ENCODE measurements around the gene HS3ST3B1. TPM values are rescaled to one million over a fixed set of nuclear protein-coding genes. Genes with fewer than 3 reads are reported as not detected.

HS3ST3B1 gene
- total and polyA plus RNA-seq, 2 of the 4 experiments (the other 2 are of a cell fraction) = 3.1 to 4.3 TPM

DNA sequence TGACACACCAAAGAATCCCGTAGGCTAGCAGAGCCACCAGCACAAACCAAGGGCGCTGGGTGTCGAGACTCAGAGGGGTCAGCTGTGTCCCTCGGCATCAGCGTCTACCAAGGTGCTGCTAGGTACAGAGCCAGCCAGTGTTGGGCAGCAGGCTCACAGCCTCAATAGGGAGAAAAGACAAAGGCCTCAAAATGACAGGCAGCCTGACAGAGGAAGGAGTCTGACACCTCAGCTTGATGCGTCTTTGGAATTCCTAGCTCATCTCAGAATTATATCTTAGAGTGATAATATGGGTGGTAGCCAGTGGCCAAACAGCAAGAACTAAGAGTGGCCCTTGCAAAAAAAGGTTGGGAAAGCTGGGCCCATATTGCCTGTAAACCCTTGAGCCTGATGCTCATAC is 45.9 kb downstream of the HS3ST3B1 start:
- intact Hi-C loops (cut with micrococcal nuclease) (no loop called here), in situ Hi-C loops (cut with MboI; ENCODE audit: low sequenced_read_pairs) (no loop called here), dilution Hi-C loops (cut with HindIII; ENCODE audit: low sequenced_read_pairs, unreplicated experiment) (no loop called here)
- TF ChIP-seq RCOR1 (IDR thresholded peaks at IDR 0.05; ENCODE audit: insufficient replicate concordance, low read length) (no peak), CEBPB (IDR thresholded peaks at IDR 0.05; ENCODE audit: low read depth, low read length) (no peak), POLR2A (IDR thresholded peaks at IDR 0.05; ENCODE audit: low read depth, low read length) (no peak), MAZ (IDR thresholded peaks at IDR 0.05; ENCODE audit: borderline replicate concordance, low read depth, low read length) (no peak), CHD1 (IDR thresholded peaks at IDR 0.05; ENCODE audit: low read depth, low read length) (no peak), BHLHE40 (IDR thresholded peaks at IDR 0.05; ENCODE audit: low read depth, low read length) (no peak), SMC3 (IDR thresholded peaks at IDR 0.05; ENCODE audit: low read depth, low read length) (no peak), FOS (IDR thresholded peaks at IDR 0.05; ENCODE audit: low read depth, low read length) (no peak), MXI1 (IDR thresholded peaks at IDR 0.05; ENCODE audit: borderline replicate concordance, low read depth, low read length) (no peak)
- TF ChIP-seq, protein P1, sequence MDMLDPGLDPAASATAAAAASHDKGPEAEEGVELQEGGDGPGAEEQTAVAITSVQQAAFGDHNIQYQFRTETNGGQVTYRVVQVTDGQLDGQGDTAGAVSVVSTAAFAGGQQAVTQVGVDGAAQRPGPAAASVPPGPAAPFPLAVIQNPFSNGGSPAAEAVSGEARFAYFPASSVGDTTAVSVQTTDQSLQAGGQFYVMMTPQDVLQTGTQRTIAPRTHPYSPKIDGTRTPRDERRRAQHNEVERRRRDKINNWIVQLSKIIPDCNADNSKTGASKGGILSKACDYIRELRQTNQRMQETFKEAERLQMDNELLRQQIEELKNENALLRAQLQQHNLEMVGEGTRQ (IDR thresholded peaks at IDR 0.05; ENCODE audit: low read depth, low read length) = no peak
- TF ChIP-seq, protein P2, sequence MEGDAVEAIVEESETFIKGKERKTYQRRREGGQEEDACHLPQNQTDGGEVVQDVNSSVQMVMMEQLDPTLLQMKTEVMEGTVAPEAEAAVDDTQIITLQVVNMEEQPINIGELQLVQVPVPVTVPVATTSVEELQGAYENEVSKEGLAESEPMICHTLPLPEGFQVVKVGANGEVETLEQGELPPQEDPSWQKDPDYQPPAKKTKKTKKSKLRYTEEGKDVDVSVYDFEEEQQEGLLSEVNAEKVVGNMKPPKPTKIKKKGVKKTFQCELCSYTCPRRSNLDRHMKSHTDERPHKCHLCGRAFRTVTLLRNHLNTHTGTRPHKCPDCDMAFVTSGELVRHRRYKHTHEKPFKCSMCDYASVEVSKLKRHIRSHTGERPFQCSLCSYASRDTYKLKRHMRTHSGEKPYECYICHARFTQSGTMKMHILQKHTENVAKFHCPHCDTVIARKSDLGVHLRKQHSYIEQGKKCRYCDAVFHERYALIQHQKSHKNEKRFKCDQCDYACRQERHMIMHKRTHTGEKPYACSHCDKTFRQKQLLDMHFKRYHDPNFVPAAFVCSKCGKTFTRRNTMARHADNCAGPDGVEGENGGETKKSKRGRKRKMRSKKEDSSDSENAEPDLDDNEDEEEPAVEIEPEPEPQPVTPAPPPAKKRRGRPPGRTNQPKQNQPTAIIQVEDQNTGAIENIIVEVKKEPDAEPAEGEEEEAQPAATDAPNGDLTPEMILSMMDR (conservative IDR thresholded peaks at IDR 0.05; ENCODE audit: low read depth, low read length) = no peak
- TF ChIP-seq, protein P3, sequence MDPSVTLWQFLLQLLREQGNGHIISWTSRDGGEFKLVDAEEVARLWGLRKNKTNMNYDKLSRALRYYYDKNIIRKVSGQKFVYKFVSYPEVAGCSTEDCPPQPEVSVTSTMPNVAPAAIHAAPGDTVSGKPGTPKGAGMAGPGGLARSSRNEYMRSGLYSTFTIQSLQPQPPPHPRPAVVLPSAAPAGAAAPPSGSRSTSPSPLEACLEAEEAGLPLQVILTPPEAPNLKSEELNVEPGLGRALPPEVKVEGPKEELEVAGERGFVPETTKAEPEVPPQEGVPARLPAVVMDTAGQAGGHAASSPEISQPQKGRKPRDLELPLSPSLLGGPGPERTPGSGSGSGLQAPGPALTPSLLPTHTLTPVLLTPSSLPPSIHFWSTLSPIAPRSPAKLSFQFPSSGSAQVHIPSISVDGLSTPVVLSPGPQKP (IDR thresholded peaks at IDR 0.05; ENCODE audit: borderline replicate concordance, low read depth, low read length) = no peak
- Histone ChIP-seq H3K79me1 (ENCODE audit: low read depth in 1 of 2, low read length in 2 of 2) (peaks cover 11 to 25% of the 10 kb centered on the region in 2 experiments), H2BK15ac (ENCODE audit: low read depth, low read length) (no peak overlapping the region), H3K36me3 (ENCODE audit: control insufficient read depth, insufficient read depth, low read length) (peaks cover 14% of the 10 kb centered on the region), H3K14ac (replicated peaks; ENCODE audit: low read depth, low read length) (no peak overlapping the region), H3K27ac (ENCODE audit: insufficient read depth, low read length) (no peak overlapping the region), H3K4me1 (ENCODE audit: control insufficient read depth, insufficient read depth, low read length) (no peaks in the 10 kb centered on the region), H3K23ac (ENCODE audit: low read depth, low read length) (no peak overlapping the region), H4K8ac (ENCODE audit: low read depth in 2 of 2, low read length in 2 of 2) (no peak overlapping the region), H2AK9ac (replicated peaks; ENCODE audit: low read depth, low read length, poor library complexity) (no peak overlapping the region), H3K4me2 (ENCODE audit: low read depth, low read length) (no peak overlapping the region), H4K20me1 (ENCODE audit: insufficient read depth, low read length) (peaks cover 8% of the 10 kb centered on the region; the same call in 1 of the 2 replicates), H4K5ac (ENCODE audit: low read depth, low read length) (no peak overlapping the region), H2AFZ (replicated peaks; ENCODE audit: low read length, poor library complexity) (no peak overlapping the region), H2BK120ac (ENCODE audit: low read depth, low read length) (no peak overlapping the region), H2BK5ac (ENCODE audit: low read depth, low read length, poor library complexity, severe bottlenecking) (no peak overlapping the region), H3K27me3 (ENCODE audit: control insufficient read depth, insufficient read depth, low read length) (no peaks in the 10 kb centered on the region), H3K18ac (ENCODE audit: low read depth, low read length) (no peak overlapping the region), H3K9me1 (ENCODE audit: insufficient read depth, low read length) (peaks cover 11% of the 10 kb centered on the region), H3K4ac (ENCODE audit: low read depth, low read length) (no peak overlapping the region), H3K9me3 (ENCODE audit: control insufficient read depth, insufficient read depth, low read length) (no peaks in the 10 kb centered on the region), H2BK20ac (ENCODE audit: low read depth, low read length) (no peak overlapping the region), H3K9ac (ENCODE audit: low read depth, low read length) (no peak overlapping the region), H2AK5ac (ENCODE audit: low read depth, low read length) (no peak overlapping the region), H3K4me3 (ENCODE audit: insufficient read depth, low read depth, low read length) (no peak overlapping the region), H4K91ac (ENCODE audit: insufficient read depth, low read depth, low read length) (no peak overlapping the region), H3K56ac (ENCODE audit: extremely low read depth, insufficient read depth, low read length) (no peak overlapping the region)
- CTCF ChIA-PET = no interaction called here
- POLR2A ChIA-PET (ENCODE audit: unreplicated experiment) = no interaction called here
- no peak for DNase-seq
- no TSS peak for BruUV-seq (replicated peaks)
- WGBS, 2 experiments (ENCODE audit: extremely low coverage in 2 of 2, insufficient read length in 1 of 2) = 90% methylated on average over 5 of the region's 6 CpGs; no CpG with 5 or more reads in 1 of the 2 experiments
- no peak for ATAC-seq (ENCODE audit: low read depth)
